HL-60 (cell line): ENCODE measurements around the gene DNLZ.
A peak's percentile ranks its signal among the peaks of the same experiment; 100 is the strongest.

ENCODE experiments used
- DNase-seq, 2 experiments: peaks; one replicate each; pipeline ENCODE4 v3.0.0-alpha.2; 2010 to 2020; ENCODE audit warnings: low read depth in 1 of 2, low spot score in 1 of 2
- H3K27ac ChIP-seq: fragments of 250-450 bp; sonication (Bioruptor Pico); replicated peaks from 2 replicates; pipeline ENCODE4 v1.5.1; 2020; ENCODE audit warnings: mild to moderate bottlenecking, moderate library complexity
- H3K27me3 ChIP-seq: fragments of 250-450 bp; sonication (Bioruptor Pico); 2 replicates; pipeline ENCODE4 v1.5.1; 2021; ENCODE audit warnings: mild to moderate bottlenecking, moderate library complexity; ENCODE audit not compliant: insufficient read depth, poor library complexity, severe bottlenecking
- H3K4me3 ChIP-seq: replicated peaks from 2 replicates; pipeline ENCODE4 v1.5.1; 2011; ENCODE audit warnings: mild to moderate bottlenecking, control low read depth, low read length; ENCODE audit not compliant: insufficient read depth
- GABPA ChIP-seq: IDR thresholded peaks from 2 replicates; pipeline ENCODE4 v1.6.1; 2012; ENCODE audit warnings: low read depth
- POLR2AphosphoS5 ChIP-seq: IDR thresholded peaks from 2 replicates; pipeline ENCODE4 v1.6.1; 2012; ENCODE audit warnings: low read depth
- SPI1 ChIP-seq: IDR thresholded peaks from 2 replicates; pipeline ENCODE4 v1.6.1; 2012; ENCODE audit warnings: low read depth, mild to moderate bottlenecking, borderline replicate concordance
- TF ChIP-seq, protein P1 (sequence below): IDR thresholded peaks from one replicate; pipeline ENCODE4 v1.5.1; 2011; ENCODE audit warnings: low read length, control low read depth, inconsistent platforms; ENCODE audit not compliant: insufficient read depth
- TF ChIP-seq, protein P2 (sequence below): IDR thresholded peaks from 2 replicates; pipeline ENCODE4 v1.6.1; 2012; ENCODE audit warnings: low read depth; ENCODE audit not compliant: insufficient replicate concordance

Gene DNLZ

DNA sequence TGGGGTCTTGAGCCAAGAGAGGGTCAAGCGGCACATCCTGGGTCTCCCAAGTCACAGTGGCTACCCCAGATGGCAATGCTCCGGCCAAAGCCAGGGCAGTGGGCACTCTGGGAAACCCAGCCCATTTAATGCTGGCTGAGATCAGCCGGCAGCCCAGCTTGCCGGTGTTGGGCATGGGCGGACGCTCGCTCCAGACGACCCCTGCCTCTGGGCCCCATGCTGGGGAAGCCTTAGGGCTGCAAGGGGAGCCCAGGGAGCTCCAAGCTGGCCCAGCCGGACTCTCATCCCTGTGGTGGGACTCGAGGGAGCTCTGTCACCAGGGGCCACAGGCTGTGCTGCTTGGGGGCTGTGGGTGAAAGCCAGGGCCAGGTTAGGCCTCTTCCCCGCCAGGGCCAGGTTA lies 15.9 kb upstream of the DNLZ start:
- TF ChIP-seq, protein P1, sequence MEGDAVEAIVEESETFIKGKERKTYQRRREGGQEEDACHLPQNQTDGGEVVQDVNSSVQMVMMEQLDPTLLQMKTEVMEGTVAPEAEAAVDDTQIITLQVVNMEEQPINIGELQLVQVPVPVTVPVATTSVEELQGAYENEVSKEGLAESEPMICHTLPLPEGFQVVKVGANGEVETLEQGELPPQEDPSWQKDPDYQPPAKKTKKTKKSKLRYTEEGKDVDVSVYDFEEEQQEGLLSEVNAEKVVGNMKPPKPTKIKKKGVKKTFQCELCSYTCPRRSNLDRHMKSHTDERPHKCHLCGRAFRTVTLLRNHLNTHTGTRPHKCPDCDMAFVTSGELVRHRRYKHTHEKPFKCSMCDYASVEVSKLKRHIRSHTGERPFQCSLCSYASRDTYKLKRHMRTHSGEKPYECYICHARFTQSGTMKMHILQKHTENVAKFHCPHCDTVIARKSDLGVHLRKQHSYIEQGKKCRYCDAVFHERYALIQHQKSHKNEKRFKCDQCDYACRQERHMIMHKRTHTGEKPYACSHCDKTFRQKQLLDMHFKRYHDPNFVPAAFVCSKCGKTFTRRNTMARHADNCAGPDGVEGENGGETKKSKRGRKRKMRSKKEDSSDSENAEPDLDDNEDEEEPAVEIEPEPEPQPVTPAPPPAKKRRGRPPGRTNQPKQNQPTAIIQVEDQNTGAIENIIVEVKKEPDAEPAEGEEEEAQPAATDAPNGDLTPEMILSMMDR = no peak
- TF ChIP-seq GABPA = no peak
- no peak; the same call in 1 of the 2 replicates for TF ChIP-seq POLR2AphosphoS5
- no peak for TF ChIP-seq SPI1
- TF ChIP-seq, protein P2, sequence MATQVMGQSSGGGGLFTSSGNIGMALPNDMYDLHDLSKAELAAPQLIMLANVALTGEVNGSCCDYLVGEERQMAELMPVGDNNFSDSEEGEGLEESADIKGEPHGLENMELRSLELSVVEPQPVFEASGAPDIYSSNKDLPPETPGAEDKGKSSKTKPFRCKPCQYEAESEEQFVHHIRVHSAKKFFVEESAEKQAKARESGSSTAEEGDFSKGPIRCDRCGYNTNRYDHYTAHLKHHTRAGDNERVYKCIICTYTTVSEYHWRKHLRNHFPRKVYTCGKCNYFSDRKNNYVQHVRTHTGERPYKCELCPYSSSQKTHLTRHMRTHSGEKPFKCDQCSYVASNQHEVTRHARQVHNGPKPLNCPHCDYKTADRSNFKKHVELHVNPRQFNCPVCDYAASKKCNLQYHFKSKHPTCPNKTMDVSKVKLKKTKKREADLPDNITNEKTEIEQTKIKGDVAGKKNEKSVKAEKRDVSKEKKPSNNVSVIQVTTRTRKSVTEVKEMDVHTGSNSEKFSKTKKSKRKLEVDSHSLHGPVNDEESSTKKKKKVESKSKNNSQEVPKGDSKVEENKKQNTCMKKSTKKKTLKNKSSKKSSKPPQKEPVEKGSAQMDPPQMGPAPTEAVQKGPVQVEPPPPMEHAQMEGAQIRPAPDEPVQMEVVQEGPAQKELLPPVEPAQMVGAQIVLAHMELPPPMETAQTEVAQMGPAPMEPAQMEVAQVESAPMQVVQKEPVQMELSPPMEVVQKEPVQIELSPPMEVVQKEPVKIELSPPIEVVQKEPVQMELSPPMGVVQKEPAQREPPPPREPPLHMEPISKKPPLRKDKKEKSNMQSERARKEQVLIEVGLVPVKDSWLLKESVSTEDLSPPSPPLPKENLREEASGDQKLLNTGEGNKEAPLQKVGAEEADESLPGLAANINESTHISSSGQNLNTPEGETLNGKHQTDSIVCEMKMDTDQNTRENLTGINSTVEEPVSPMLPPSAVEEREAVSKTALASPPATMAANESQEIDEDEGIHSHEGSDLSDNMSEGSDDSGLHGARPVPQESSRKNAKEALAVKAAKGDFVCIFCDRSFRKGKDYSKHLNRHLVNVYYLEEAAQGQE = no peak
- H3K4me3 ChIP-seq = no peak overlapping the region
- H3K27me3 ChIP-seq = no peaks in the 10 kb centered on the region
- no peak overlapping the region for H3K27ac ChIP-seq
- DNase-seq = no peak

DNA sequence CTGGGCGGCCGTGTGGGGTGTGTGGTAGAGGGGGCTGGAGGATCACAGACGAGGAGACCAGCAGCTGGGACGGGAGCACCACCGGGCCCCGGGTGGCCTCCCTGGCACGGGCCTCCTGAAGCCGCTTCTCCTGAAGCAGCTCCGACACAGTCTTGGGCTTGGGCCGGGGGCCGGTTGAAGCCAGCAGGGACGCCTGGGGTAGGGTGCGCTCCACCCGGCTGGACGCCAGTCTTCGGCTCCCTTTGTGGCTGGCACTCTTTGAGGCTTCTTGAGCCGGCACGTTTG lies 15.4 kb upstream of the DNLZ start:
- Histone ChIP-seq H3K27ac (no peak overlapping the region; the same call in none of the 2 replicates), H3K27me3 (no peaks in the 10 kb centered on the region), H3K4me3 (no peak overlapping the region)
- TF ChIP-seq, protein P1 = no peak
- TF ChIP-seq GABPA = no peak
- DNase-seq = no peak

DNA sequence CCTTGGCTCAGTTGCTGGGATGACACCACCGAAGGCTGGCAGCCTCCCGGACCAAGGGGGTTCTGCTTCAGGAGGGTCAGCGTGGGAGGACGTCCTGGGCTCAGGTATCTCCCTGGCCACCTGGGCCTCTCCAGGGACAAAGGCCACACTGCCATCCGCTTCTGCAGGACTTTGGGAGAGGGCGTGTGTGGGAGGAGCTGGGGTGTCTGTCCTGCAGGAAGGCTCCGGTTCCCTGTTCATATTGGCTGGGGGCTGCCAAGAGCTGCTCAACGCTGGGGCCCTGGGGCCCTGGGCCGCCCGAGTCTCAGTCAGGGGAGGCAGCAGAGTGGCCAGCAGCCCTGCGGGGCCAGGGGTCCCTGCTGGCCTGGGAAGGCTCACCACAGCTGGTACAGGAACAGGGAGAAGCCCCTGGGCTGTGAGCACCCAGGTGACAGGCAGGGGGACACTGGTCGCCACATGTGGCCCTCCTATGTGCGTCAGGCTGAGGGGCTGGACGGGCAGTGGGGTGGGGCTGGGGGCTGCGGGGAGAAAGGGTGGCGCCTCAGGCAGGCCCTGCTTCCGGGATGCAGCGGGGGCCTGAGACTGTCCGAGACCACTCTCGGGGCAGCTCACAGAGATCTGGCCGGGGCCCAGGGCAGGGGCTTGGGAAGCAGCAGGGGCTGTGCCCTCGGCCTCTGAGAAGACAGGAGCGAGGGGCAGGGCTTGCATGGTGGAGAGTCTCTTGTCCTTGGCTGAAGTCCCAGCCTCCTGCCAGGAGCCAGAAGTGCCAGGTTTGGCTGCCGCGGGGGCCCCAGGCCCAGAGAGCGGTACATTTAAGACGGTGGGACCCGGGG lies 14.8 kb upstream of the DNLZ start:
- Histone ChIP-seq H3K27me3 (no peaks in the 10 kb centered on the region), H3K4me3 (peak overlapping the region; percentile 24), H3K27ac (peak overlapping the region; percentile 88)
- TF ChIP-seq SPI1 (no peak), POLR2AphosphoS5 (peak; percentile 1; the same call in 1 of the 2 replicates)
- no peak for DNase-seq

DNA sequence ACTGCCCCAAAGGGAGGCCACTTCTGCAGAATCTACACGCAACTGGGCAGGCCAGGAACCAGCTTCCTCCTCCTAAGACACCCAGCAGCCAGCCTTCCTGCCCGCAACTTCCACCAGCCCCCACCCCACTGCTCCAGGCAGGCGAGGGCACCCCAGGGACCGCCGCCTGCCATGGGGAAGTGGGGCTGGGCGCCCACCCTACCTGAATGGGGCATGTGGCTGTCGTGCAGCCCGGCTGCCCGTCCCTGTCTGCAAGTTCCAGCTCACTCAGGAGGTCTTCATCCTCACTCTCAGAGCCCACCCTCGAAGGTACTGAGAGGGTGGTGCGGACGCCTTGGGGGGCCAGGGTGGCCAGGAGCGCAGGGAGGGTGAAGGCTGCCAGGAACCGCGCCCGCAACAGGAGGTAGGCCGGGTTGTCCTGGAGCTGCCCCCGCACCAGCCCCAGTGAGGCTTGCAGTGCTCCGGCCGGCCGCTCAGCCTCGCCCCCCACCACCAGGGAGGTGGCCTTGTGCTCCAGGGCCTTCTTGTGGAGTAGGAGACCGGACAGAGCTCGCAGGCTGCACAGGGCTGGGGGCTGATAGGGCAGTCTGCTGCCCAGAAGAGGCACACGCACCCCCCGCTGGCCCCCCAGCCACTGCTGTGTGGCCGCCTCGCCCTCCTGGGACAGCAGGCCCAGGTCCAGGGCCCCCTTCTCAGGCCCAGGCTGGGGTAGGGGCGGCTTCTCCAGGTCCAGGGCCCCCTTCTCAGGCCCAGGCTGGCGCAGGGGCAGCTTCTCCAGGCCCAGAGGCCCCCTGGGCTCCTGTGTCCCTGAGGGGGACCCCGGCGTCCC lies 14.0 kb upstream of the DNLZ start:
- TF ChIP-seq SPI1 (peak; percentile 82), POLR2AphosphoS5 (peak; percentile 77), GABPA (no peak)
- TF ChIP-seq, protein P2 = no peak
- Histone ChIP-seq H3K27ac (peak overlapping the region; percentile 88), H3K4me3 (peak overlapping the region; percentile 24), H3K27me3 (no peaks in the 10 kb centered on the region)
- peak; percentile 90 to 94 for DNase-seq
